Lung (tissue), 12 donors: Measurements from ENCODE around the gene ANKS1A. TPM values are rescaled to one million over a fixed set of nuclear protein-coding genes. Genes with fewer than 3 reads are reported as not detected.

Source experiments
- ATAC-seq: fragments of 200-7000 bp; cut with Tn5 transposase; one replicate; pipeline ENCODE4 v1.9.1; 2020; ENCODE audit warnings: moderate number of reproducible peaks; ENCODE audit not compliant: insufficient read depth, low FRiP score
- DNase-seq, 3 donors: peaks; one replicate each; pipeline ENCODE4 v3.0.0-alpha.2; 2013 to 2017
- H3K27ac ChIP-seq, 2 donors: one replicate each; pipeline ENCODE4 v1.5.1; 2013; ENCODE audit warnings: mild to moderate bottlenecking in 2 of 2, moderate library complexity in 2 of 2, control low read depth in 1 of 2, inconsistent platforms in 1 of 2, low read depth in 1 of 2, low read length in 1 of 2
- H3K27me3 ChIP-seq, 3 donors: one replicate each; pipeline ENCODE4 v1.5.1; 2013; ENCODE audit warnings: low read length in 2 of 3; ENCODE audit not compliant: control insufficient read depth in 3 of 3, insufficient read depth in 3 of 3
- H3K36me3 ChIP-seq, 4 donors: one replicate each; pipeline ENCODE4 v1.5.1; 2013; ENCODE audit warnings: low read length in 4 of 4, mild to moderate bottlenecking in 1 of 4, moderate library complexity in 1 of 4; ENCODE audit not compliant: control insufficient read depth in 4 of 4, insufficient read depth in 4 of 4
- H3K4me1 ChIP-seq, 5 donors: one replicate each; pipeline ENCODE4 v1.5.1; 2013; ENCODE audit warnings: low read length in 5 of 5, mild to moderate bottlenecking in 2 of 5, moderate library complexity in 1 of 5; ENCODE audit not compliant: control insufficient read depth in 5 of 5, insufficient read depth in 5 of 5
- H3K4me3 ChIP-seq: one replicate; pipeline ENCODE4 v1.5.1; 2013; ENCODE audit warnings: mild to moderate bottlenecking, control low read depth, moderate library complexity
- H3K9ac ChIP-seq, 2 donors: one replicate each; pipeline ENCODE4 v1.5.1; 2013; ENCODE audit warnings: low read length in 2 of 2, control low read depth in 1 of 2; ENCODE audit not compliant: insufficient read depth in 1 of 2
- H3K9me3 ChIP-seq, 4 donors: one replicate each; pipeline ENCODE4 v1.5.1; 2013; ENCODE audit warnings: low read length in 3 of 4, mild to moderate bottlenecking in 1 of 4, moderate library complexity in 1 of 4; ENCODE audit not compliant: control insufficient read depth in 4 of 4, insufficient read depth in 3 of 4
- WGBS, 2 donors: extraction: QIAGEN DNeasy Blood & Tissue Kit; methylation state at CpG; one replicate each; pipeline ENCODE4 v1.1.7; 2013; 5-methylcytosine and 5-hydroxymethylcytosine counted together
- polyA plus RNA-seq, 2 donors: library from polyadenylated mRNA; stranded (reverse); fragments of 200-250 nt; gene quantifications; one replicate each; pipeline ENCODE4 v1.2.1, GENCODE V29; 2013
- total RNA-seq, 2 donors: library from RNA; depleted of rRNA in 1 of 2; stranded (reverse); fragments of >200 nt in 1 of 2; gene quantifications; one replicate each; pipeline ENCODE4 v1.2.1, GENCODE V29; 2014 to 2021
- TF ChIP-seq, protein P1 (sequence below): IDR thresholded peaks from 2 replicates; pipeline ENCODE4 v1.5.1; 2012; ENCODE audit warnings: mild to moderate bottlenecking; ENCODE audit errors: control extremely low read depth, extremely low read depth
- donor health status: control.
- donor health status: control.
- donor health status: Bipolar disorder and iron deficiency.
- donor health status: healthy.
- donor health status: DM: yes; HTN: yes; CAD: no.

The ANKS1A gene
- total and polyA plus RNA-seq, 4 donors, result 10.4 to 40.6 (median 24.3) TPM

- H3K36me3 ChIP-seq, result no peaks in the 10 kb centered on the region
- H3K4me1 ChIP-seq, result peaks cover 0 to 36% (median 10%) of the 10 kb centered on the region in 5 donors
- no peak for ATAC-seq
- DNase-seq, result no peak
- H3K27ac ChIP-seq, result peak overlapping the region; percentile 5 to 38
- 75 to 84% methylated on average over 7 of the region's 7 CpGs for WGBS, 2 donors
- no peak overlapping the region for H3K4me3 ChIP-seq
- TF ChIP-seq, protein P1, sequence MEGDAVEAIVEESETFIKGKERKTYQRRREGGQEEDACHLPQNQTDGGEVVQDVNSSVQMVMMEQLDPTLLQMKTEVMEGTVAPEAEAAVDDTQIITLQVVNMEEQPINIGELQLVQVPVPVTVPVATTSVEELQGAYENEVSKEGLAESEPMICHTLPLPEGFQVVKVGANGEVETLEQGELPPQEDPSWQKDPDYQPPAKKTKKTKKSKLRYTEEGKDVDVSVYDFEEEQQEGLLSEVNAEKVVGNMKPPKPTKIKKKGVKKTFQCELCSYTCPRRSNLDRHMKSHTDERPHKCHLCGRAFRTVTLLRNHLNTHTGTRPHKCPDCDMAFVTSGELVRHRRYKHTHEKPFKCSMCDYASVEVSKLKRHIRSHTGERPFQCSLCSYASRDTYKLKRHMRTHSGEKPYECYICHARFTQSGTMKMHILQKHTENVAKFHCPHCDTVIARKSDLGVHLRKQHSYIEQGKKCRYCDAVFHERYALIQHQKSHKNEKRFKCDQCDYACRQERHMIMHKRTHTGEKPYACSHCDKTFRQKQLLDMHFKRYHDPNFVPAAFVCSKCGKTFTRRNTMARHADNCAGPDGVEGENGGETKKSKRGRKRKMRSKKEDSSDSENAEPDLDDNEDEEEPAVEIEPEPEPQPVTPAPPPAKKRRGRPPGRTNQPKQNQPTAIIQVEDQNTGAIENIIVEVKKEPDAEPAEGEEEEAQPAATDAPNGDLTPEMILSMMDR, result no peak
- no peaks in the 10 kb centered on the region for H3K9me3 ChIP-seq
- H3K27me3 ChIP-seq, result no peaks in the 10 kb centered on the region
- H3K9ac ChIP-seq, result no peak overlapping the region
Measured at GRCh38 chr6:34961574-34961973, 72.5 kb downstream of the ANKS1A start.

DNA sequence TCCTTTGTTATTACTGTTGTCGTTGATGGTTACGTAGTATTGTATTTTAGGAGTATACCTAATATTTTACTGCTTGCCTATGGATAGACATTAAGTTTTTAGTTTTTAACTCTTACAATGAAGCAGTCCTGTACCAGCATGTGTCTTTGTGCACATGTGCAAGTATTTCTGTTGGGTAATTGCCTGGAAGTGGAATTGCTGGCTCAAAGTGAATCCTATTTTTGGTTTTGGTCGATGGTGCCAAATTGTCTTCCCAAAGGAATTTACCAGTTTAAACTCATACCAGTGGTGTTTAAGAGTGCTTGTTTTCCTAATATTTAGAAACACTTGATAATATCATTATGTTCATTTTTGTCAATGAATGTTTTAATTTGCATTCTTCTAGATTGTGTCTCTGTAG, 75.5 kb downstream of the ANKS1A start:
- WGBS, 2 donors, result 71 to 78% methylated on average over 3 of the region's 3 CpGs
- Histone ChIP-seq H3K27ac (no peak overlapping the region), H3K36me3 (no peaks in the 10 kb centered on the region), H3K9me3 (no peaks in the 10 kb centered on the region), H3K9ac (no peak overlapping the region), H3K4me1 (peaks cover 0 to 19% (median 0%) of the 10 kb centered on the region in 5 donors), H3K27me3 (no peaks in the 10 kb centered on the region), H3K4me3 (no peak overlapping the region)
- DNase-seq, result peak in 1 of 3 donors; percentile 24
- ATAC-seq, result no peak
- TF ChIP-seq, protein P1, result no peak

DNA sequence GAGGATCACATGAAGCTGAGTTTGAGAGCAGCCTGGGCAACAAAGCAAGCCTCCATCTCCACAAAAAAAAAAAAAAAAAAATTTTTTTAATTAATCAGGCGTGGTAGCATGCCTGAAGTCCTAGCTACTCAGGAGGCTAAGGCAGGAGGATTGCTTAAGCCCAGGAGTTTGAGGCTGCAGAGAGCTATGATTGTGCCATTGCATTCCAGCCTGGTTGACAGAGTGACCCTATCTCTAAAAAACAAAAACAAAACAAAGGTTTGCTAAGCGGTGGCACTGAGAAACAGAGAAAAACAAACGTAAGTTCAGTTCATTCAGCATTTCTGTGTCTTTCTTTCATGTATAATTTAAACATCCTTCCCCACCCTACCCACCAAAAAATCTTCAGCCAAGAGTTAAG, 78.4 kb downstream of the ANKS1A start:
- no peak overlapping the region for H3K27ac ChIP-seq
- ATAC-seq (no peak), DNase-seq (no peak)
- WGBS, 2 donors, result 90 to 97% methylated on average over 3 of the region's 3 CpGs
- H3K4me1 ChIP-seq, result peaks cover 0 to 4% (median 0%) of the 10 kb centered on the region in 5 donors
- H3K9me3 ChIP-seq, result no peaks in the 10 kb centered on the region
- H3K4me3 ChIP-seq, result no peak overlapping the region
- TF ChIP-seq, protein P1, result no peak
- no peak overlapping the region for H3K9ac ChIP-seq
- H3K27me3 ChIP-seq, result no peaks in the 10 kb centered on the region
- H3K36me3 ChIP-seq, result peaks cover 4 to 8% (median 6%) of the 10 kb centered on the region in 4 donors

DNA sequence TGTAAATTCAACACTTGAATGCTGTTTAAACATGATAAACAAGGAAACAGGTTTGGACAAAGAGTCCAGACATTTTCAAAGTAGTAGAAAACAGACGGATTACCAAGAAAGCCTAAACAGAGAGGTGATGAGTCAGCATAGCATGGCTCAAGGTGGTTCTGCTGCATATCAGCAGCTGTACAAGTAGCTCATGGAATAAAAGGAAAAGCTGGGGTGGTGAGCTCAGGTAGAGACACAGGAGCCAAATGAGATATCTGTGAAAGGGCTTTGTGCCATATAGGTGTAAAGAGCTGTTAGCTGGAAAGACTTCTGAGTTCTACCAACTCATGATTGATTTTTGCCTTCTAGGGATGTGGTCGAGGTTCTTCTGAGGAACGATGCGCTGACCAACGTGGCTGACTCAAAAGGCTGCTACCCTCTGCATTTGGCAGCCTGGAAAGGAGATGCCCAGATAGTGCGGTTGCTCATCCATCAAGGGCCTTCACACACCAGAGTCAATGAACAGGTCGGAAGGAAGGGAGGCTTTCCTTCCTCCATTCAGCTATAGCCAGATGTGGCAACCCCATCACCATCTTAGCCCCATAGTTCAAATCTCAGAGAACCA, 80.7 kb downstream of the ANKS1A start:
- H3K27ac ChIP-seq, result no peak overlapping the region
- 91 to 94% methylated on average over 7 of the region's 7 CpGs for WGBS, 2 donors
- H3K36me3 ChIP-seq, result peaks cover 4 to 8% (median 6%) of the 10 kb centered on the region in 4 donors
- peaks cover 0 to 2% (median 0%) of the 10 kb centered on the region in 5 donors for H3K4me1 ChIP-seq
- H3K9me3 ChIP-seq, result no peaks in the 10 kb centered on the region
- ATAC-seq (no peak), DNase-seq (no peak)
- no peak overlapping the region for H3K4me3 ChIP-seq
- H3K9ac ChIP-seq, result no peak overlapping the region
- TF ChIP-seq, protein P1, result no peak
- no peaks in the 10 kb centered on the region for H3K27me3 ChIP-seq
